Activated T-helper 1 cell treated with anti-CD3 and anti-CD28 coated beads, Interleukin-12 subunit alpha, Interleukin-12 subunit beta, Interleukin-2, Interleukin-4 antibody, amounts not matched to agents 30 ng/mL and 10 ng/mL and 1 ng/mL, durations not matched to agents 14 hours and 24 hours and 36 hours (primary cell): ENCODE measurements around the gene SSNA1. TPM values are rescaled to one million over a fixed set of nuclear protein-coding genes. Genes with fewer than 3 reads are reported as not detected.
A peak's percentile ranks its signal among the peaks of the same experiment; 100 is the strongest.

Experiments used
- DNase-seq: peaks from one replicate; pipeline ENCODE4 v3.0.0; 2021; ENCODE audit warnings: low spot score
- H3K27ac Mint-ChIP-seq: one replicate; pipeline ENCODE4 v1.8.0; 2021; ENCODE audit warnings: mild to moderate bottlenecking, mixed read lengths
- H3K27me3 Mint-ChIP-seq: one replicate; pipeline ENCODE4 v1.8.0; 2022; ENCODE audit warnings: mild to moderate bottlenecking, moderate library complexity, mixed read lengths; ENCODE audit not compliant: insufficient read depth
- H3K36me3 Mint-ChIP-seq: one replicate; pipeline ENCODE4 v1.8.0; 2021; ENCODE audit warnings: low read depth, mixed read lengths
- H3K4me1 Mint-ChIP-seq: one replicate; pipeline ENCODE4 v1.8.0; 2021; ENCODE audit warnings: low read depth, mixed read lengths
- H3K4me3 Mint-ChIP-seq: one replicate; pipeline ENCODE4 v1.8.0; 2021; ENCODE audit warnings: mild to moderate bottlenecking, moderate library complexity, mixed read lengths
- H3K9me3 Mint-ChIP-seq: one replicate; pipeline ENCODE4 v1.8.0; 2021; ENCODE audit warnings: mixed read lengths
- intact Hi-C: fragments of 100-400 bp; cut with micrococcal nuclease; formaldehyde crosslinking; loops from one replicate; pipeline ENCODE4 v1.15.1; 2024
- total RNA-seq: library from RNA; stranded (reverse); gene quantifications from 2 replicates; pipeline ENCODE4 v1.2.3, GENCODE V29; 2022

SSNA1 gene
- total RNA-seq, 1 donor from 2014 or later, result 105 TPM

GRCh38 chr9:137198051-137198901 lies 9.8 kb downstream of the SSNA1 start:
- H3K36me3 Mint-ChIP-seq, result peaks cover 4% of the 10 kb centered on the region
- no peaks in the 10 kb centered on the region for H3K27me3 Mint-ChIP-seq
- H3K27ac Mint-ChIP-seq, result no peak overlapping the region
- no peak for DNase-seq
- peaks cover 11% of the 10 kb centered on the region for H3K4me1 Mint-ChIP-seq
- intact Hi-C loops, result no loop called here
- peak overlapping the region; percentile 60 for H3K4me3 Mint-ChIP-seq
- no peaks in the 10 kb centered on the region for H3K9me3 Mint-ChIP-seq

- DNase-seq, result no peak
- no peaks in the 10 kb centered on the region for H3K9me3 Mint-ChIP-seq
- H3K36me3 Mint-ChIP-seq, result peaks cover 4% of the 10 kb centered on the region
- H3K4me3 Mint-ChIP-seq, result peak overlapping the region; percentile 60
- H3K27ac Mint-ChIP-seq, result no peak overlapping the region
- no peaks in the 10 kb centered on the region for H3K27me3 Mint-ChIP-seq
- peaks cover 13% of the 10 kb centered on the region for H3K4me1 Mint-ChIP-seq
- intact Hi-C loops, result no loop called here
Observed at GRCh38 chr9:137198902-137199283, 10.4 kb downstream of the SSNA1 start.

GRCh38 chr9:137199411-137200121 lies 11.1 kb downstream of the SSNA1 start:
- no peak overlapping the region for H3K27ac Mint-ChIP-seq

GRCh38 chr9:137200311-137201204 lies 12.1 kb downstream of the SSNA1 start, which contains the start of gene TPRN:
Gene TPRN, minus strand, starts transcription at chr9:137200741. Its CDS starts 30 bp downstream, at chr9:137200711.
- DNase-seq, result peak; percentile 99
- Mint-ChIP-seq H3K9me3 (no peaks in the 10 kb centered on the region), H3K4me3 (peak within 1 kb of the TSS; percentile 85), H3K27me3 (no peaks in the 10 kb centered on the region), H3K4me1 (peaks cover 23% of the 10 kb centered on the region), H3K27ac (peak within 1 kb of the TSS; percentile 75), H3K36me3 (peaks cover 5% of the 10 kb centered on the region)
- intact Hi-C loops, result loop anchor here (1.0 kb wide), 6 partner anchors 12 to 71 kb away; partner anchors contain the start of genes ANAPC2, SSNA1 and TUBB4B

More at GRCh38 chr9:137199411-137200121, 11.1 kb downstream of the SSNA1 start:
- no peaks in the 10 kb centered on the region for H3K9me3 Mint-ChIP-seq
- intact Hi-C loops, result loop anchor here (1.0 kb wide), 6 partner anchors 11 to 70 kb away; partner anchors contain the start of genes ANAPC2, SSNA1 and TUBB4B
- DNase-seq, result no peak
- no peaks in the 10 kb centered on the region for H3K27me3 Mint-ChIP-seq
- H3K4me1 Mint-ChIP-seq, result peaks cover 20% of the 10 kb centered on the region
- peak overlapping the region; percentile 85 for H3K4me3 Mint-ChIP-seq
- peaks cover 5% of the 10 kb centered on the region for H3K36me3 Mint-ChIP-seq

GRCh38 chr9:137201205-137201868 lies 12.9 kb downstream of the SSNA1 start:
- no peaks in the 10 kb centered on the region for H3K27me3 Mint-ChIP-seq

GRCh38 chr9:137202966-137203365 lies 14.5 kb downstream of the SSNA1 start:
- peaks cover 42% of the 10 kb centered on the region for H3K4me1 Mint-ChIP-seq
- H3K27me3 Mint-ChIP-seq, result no peaks in the 10 kb centered on the region
- H3K36me3 Mint-ChIP-seq, result peaks cover 16% of the 10 kb centered on the region
- no peak for DNase-seq
- H3K4me3 Mint-ChIP-seq, result peak overlapping the region; percentile 11
- H3K27ac Mint-ChIP-seq, result no peak overlapping the region
- H3K9me3 Mint-ChIP-seq, result no peaks in the 10 kb centered on the region
- intact Hi-C loops, result no loop called here

More at GRCh38 chr9:137201205-137201868, 12.9 kb downstream of the SSNA1 start:
- intact Hi-C loops, result no loop called here
- peaks cover 28% of the 10 kb centered on the region for H3K4me1 Mint-ChIP-seq
- H3K27ac Mint-ChIP-seq, result peak overlapping the region; percentile 75
- peaks cover 6% of the 10 kb centered on the region for H3K36me3 Mint-ChIP-seq
- DNase-seq, result no peak
- H3K9me3 Mint-ChIP-seq, result no peaks in the 10 kb centered on the region
- peak overlapping the region; percentile 83 for H3K4me3 Mint-ChIP-seq

- H3K27ac Mint-ChIP-seq, result peak overlapping the region; percentile 87
- peaks cover 42% of the 10 kb centered on the region for H3K4me1 Mint-ChIP-seq
- peak overlapping the region; percentile 95 for H3K4me3 Mint-ChIP-seq
- intact Hi-C loops, result loop anchor here (1.0 to 2.0 kb wide), 4 partner anchors 16 to 54 kb away; partner anchors contain the start of genes ANAPC2, NELFB and SSNA1
- no peaks in the 10 kb centered on the region for H3K9me3 Mint-ChIP-seq
- DNase-seq, result no peak
- H3K36me3 Mint-ChIP-seq, result peaks cover 20% of the 10 kb centered on the region
- H3K27me3 Mint-ChIP-seq, result no peaks in the 10 kb centered on the region
Observed at GRCh38 chr9:137204731-137205125, 16.3 kb downstream of the SSNA1 start.

GRCh38 chr9:137205126-137206069 lies 16.9 kb downstream of the SSNA1 start, which contains the start of the genes NDOR1 and TMEM203:
Gene NDOR1, plus strand, starts transcription at chr9:137205700. Its CDS starts 78 bp downstream, at chr9:137205778.
Gene TMEM203, minus strand, starts transcription at chr9:137205648. Its CDS starts 234 bp downstream, at chr9:137205414.
- intact Hi-C loops, result loop anchor here (1.0 to 2.0 kb wide), 4 partner anchors 17 to 55 kb away; partner anchors contain the start of genes ANAPC2, NELFB and SSNA1
- DNase-seq, result peak; percentile 93
- peaks cover 22% of the 10 kb centered on the region for H3K36me3 Mint-ChIP-seq
- no peaks in the 10 kb centered on the region for H3K27me3 Mint-ChIP-seq
- no peaks in the 10 kb centered on the region for H3K9me3 Mint-ChIP-seq
- peak within 1 kb of the TSS; percentile 95 for H3K4me3 Mint-ChIP-seq
- H3K27ac Mint-ChIP-seq, result peak within 1 kb of the TSS; percentile 87
- peaks cover 42% of the 10 kb centered on the region for H3K4me1 Mint-ChIP-seq

GRCh38 chr9:137206602-137207001 lies 18.1 kb downstream of the SSNA1 start:
- H3K4me1 Mint-ChIP-seq, result peaks cover 38% of the 10 kb centered on the region
- no peaks in the 10 kb centered on the region for H3K9me3 Mint-ChIP-seq
- peak overlapping the region; percentile 95 for H3K4me3 Mint-ChIP-seq
- H3K36me3 Mint-ChIP-seq, result peaks cover 22% of the 10 kb centered on the region
- no peaks in the 10 kb centered on the region for H3K27me3 Mint-ChIP-seq
- intact Hi-C loops, result no loop called here
- peak overlapping the region; percentile 86 for H3K27ac Mint-ChIP-seq
- DNase-seq, result no peak

- no peaks in the 10 kb centered on the region for H3K27me3 Mint-ChIP-seq
- intact Hi-C loops, result no loop called here
- no peak overlapping the region for H3K27ac Mint-ChIP-seq
- no peak for DNase-seq
- H3K9me3 Mint-ChIP-seq, result no peaks in the 10 kb centered on the region
- no peak overlapping the region for H3K4me3 Mint-ChIP-seq
- H3K4me1 Mint-ChIP-seq, result peaks cover 12% of the 10 kb centered on the region
- peaks cover 15% of the 10 kb centered on the region for H3K36me3 Mint-ChIP-seq
Observed at GRCh38 chr9:137211532-137211931, 23.1 kb downstream of the SSNA1 start.

- H3K27ac Mint-ChIP-seq, result no peak overlapping the region
- H3K27me3 Mint-ChIP-seq, result no peaks in the 10 kb centered on the region
- intact Hi-C loops, result no loop called here
Observed at GRCh38 chr9:137212520-137212919, 24.0 kb downstream of the SSNA1 start.

More at GRCh38 chr9:137212520-137212919, 24.0 kb downstream of the SSNA1 start:
- Mint-ChIP-seq H3K4me3 (no peak overlapping the region), H3K36me3 (peaks cover 8% of the 10 kb centered on the region), H3K9me3 (no peaks in the 10 kb centered on the region), H3K4me1 (peaks cover 2% of the 10 kb centered on the region)
- no peak for DNase-seq
